GM12878 (cell line): ENCODE results near the gene SLC66A3. TPM values are rescaled to one million over a fixed set of nuclear protein-coding genes. Genes with fewer than 3 reads are reported as not detected.

ENCODE experiments used
- ATAC-seq: fragments of 200-7000 bp; cut with Tn5 transposase; 3 replicates; pipeline ENCODE4 v1.9.1; 2020; ENCODE audit warnings: mild to moderate bottlenecking, moderate library complexity
- BruUV-seq: library from RNA; stranded (reverse); fragments of 400-500 nt; replicated peaks from 2 replicates; lab custom pipeline; 2021; lab: Mats Ljungman, UMichigan
- CTCF ChIA-PET: fragments of 300-600 bp; sonication (Branson Sonifier 250); formaldehyde crosslinking; extraction: SDS; loops from one replicate; lab custom pipeline; 2021; ENCODE audit warnings: inconsistent platforms; lab: Yijun Ruan, JAX
- POLR2A ChIA-PET: fragments of 350-600 bp; formaldehyde crosslinking; extraction: SDS; loops from one replicate; lab custom pipeline; 2021; ENCODE audit warnings: inconsistent platforms; lab: Charles Lee
- RAD21 ChIA-PET: fragments of 300-600 bp; sonication (Branson Sonifier 250); formaldehyde crosslinking; loops from one replicate; lab custom pipeline; 2023; ENCODE audit warnings: antibody characterized with exemption; ENCODE audit not compliant: unreplicated experiment; lab: Charles Lee
- SMC1A ChIA-PET: fragments of 300-600 bp; sonication (Branson Sonifier 250); formaldehyde crosslinking; loops from one replicate; lab custom pipeline; 2023; ENCODE audit not compliant: unreplicated experiment, uncharacterized antibody; lab: Charles Lee
- DNase-seq: peaks from one replicate; pipeline ENCODE4 v3.0.0-alpha.2; 2011; ENCODE audit warnings: low read depth, low spot score
- FAIRE-seq: peaks from 3 replicates; lab custom pipeline; 2011; peaks lifted over from hg19 to GRCh38; lab: Jason Lieb, UNC
- H2AFZ ChIP-seq: 2 replicates; pipeline ENCODE4 v1.6.0; 2011; ENCODE audit warnings: low read depth, low read length, control low read depth; ENCODE audit not compliant: control insufficient read depth
- H3K27ac ChIP-seq: 2 replicates; pipeline ENCODE4 v1.5.1; 2011; ENCODE audit warnings: control low read depth; ENCODE audit not compliant: control insufficient read depth, insufficient read depth
- H3K27me3 ChIP-seq, 2 experiments: replicated peaks in 1 of 2; 2 replicates each; pipeline versions ENCODE4 v1.6.0 to v1.6.1; 2011; ENCODE audit warnings: low read length in 1 of 2; ENCODE audit not compliant: control insufficient read depth in 2 of 2, insufficient read depth in 2 of 2
- H3K36me3 ChIP-seq, 2 experiments: 2 replicates each; pipeline ENCODE4 v1.5.1; 2011; ENCODE audit warnings: low read length in 1 of 2; ENCODE audit not compliant: control insufficient read depth in 2 of 2, insufficient read depth in 2 of 2
- H3K4me1 ChIP-seq: 2 replicates; pipeline ENCODE4 v1.6.1; 2011; ENCODE audit warnings: mild to moderate bottlenecking, low read length, moderate library complexity, mixed read lengths; ENCODE audit not compliant: control insufficient read depth, insufficient read depth
- H3K4me2 ChIP-seq: 2 replicates; pipeline ENCODE4 v1.6.0; 2011; ENCODE audit warnings: control low read depth; ENCODE audit not compliant: control insufficient read depth, insufficient read depth
- H3K4me3 ChIP-seq: fragments of 200-600 bp; sonication (generic); 2 replicates; pipeline ENCODE4 v1.5.1; 2016
- H3K79me2 ChIP-seq: 2 replicates; pipeline ENCODE4 v1.6.0; 2011; ENCODE audit warnings: low read length; ENCODE audit not compliant: control insufficient read depth, insufficient read depth
- H3K9ac ChIP-seq: 2 replicates; pipeline ENCODE4 v1.8.0; 2011; ENCODE audit warnings: low read length, control low read depth, mixed read lengths; ENCODE audit not compliant: control insufficient read depth, insufficient read depth
- H3K9me3 ChIP-seq: replicated peaks from 3 replicates; pipeline ENCODE4 v1.5.1; 2011; ENCODE audit warnings: mild to moderate bottlenecking, low read length; ENCODE audit not compliant: control insufficient read depth, insufficient read depth
- H4K20me1 ChIP-seq: 2 replicates; pipeline ENCODE4 v1.6.0; 2011; ENCODE audit not compliant: control insufficient read depth, insufficient read depth
- BMI1 ChIP-seq: fragments of 450-650 bp; IDR thresholded peaks from 2 replicates; pipeline ENCODE4 v1.6.1; 2016; ENCODE audit warnings: mild to moderate bottlenecking, moderate library complexity, borderline replicate concordance
- CEBPB ChIP-seq, 2 experiments: fragments of 150-350 bp in 1 of 2; IDR thresholded peaks; 2 replicates each; pipeline ENCODE4 v1.6.1; 2012 to 2014; ENCODE audit warnings: low read depth in 2 of 2, low read length in 2 of 2, borderline replicate concordance in 1 of 2, inconsistent platforms in 1 of 2
- FOXK2 ChIP-seq: fragments of 450-650 bp; IDR thresholded peaks from 2 replicates; pipeline ENCODE4 v1.6.1; 2017; ENCODE audit warnings: mild to moderate bottlenecking, moderate library complexity
- MXI1 ChIP-seq: fragments of 150-350 bp; IDR thresholded peaks from 2 replicates; pipeline ENCODE4 v1.6.1; 2011; ENCODE audit warnings: low read depth, mild to moderate bottlenecking, inconsistent platforms, low read length, improper control_type of control experiment
- MYB ChIP-seq: fragments of 150-350 bp; IDR thresholded peaks from 2 replicates; pipeline ENCODE4 v1.6.1; 2014; ENCODE audit warnings: mild to moderate bottlenecking, low read depth, low read length, borderline replicate concordance
- PBX3 ChIP-seq: IDR thresholded peaks from 2 replicates; pipeline ENCODE4 v1.6.1; 2011; ENCODE audit warnings: mild to moderate bottlenecking, low read depth, low read length, moderate library complexity; ENCODE audit not compliant: insufficient replicate concordance
- POLR2A ChIP-seq: IDR thresholded peaks from 2 replicates; pipeline ENCODE4 v1.6.1; 2011; ENCODE audit warnings: low read depth, mild to moderate bottlenecking, low read length
- PRDM15 ChIP-seq: fragments of 450-650 bp; formaldehyde crosslinking; IDR thresholded peaks from 2 replicates; pipeline ENCODE4 v1.4.0; 2020; ENCODE audit warnings: mild to moderate bottlenecking, moderate library complexity
- SREBF1 ChIP-seq: IDR thresholded peaks from 2 replicates; pipeline ENCODE4 v1.6.1; 2012; ENCODE audit warnings: mild to moderate bottlenecking, low read length
- SUPT20H ChIP-seq: IDR thresholded peaks from 2 replicates; pipeline ENCODE4 v1.6.1; 2011; ENCODE audit warnings: low read depth, mild to moderate bottlenecking, low read length, moderate library complexity, borderline replicate concordance; ENCODE audit not compliant: control insufficient read depth
- WRNIP1 ChIP-seq: IDR thresholded peaks from 2 replicates; pipeline ENCODE4 v1.6.1; 2011; ENCODE audit warnings: low read depth, low read length, improper control_type of control experiment, borderline replicate concordance
- ZBED1 ChIP-seq: IDR thresholded peaks from 2 replicates; pipeline ENCODE4 v1.6.1; 2016; ENCODE audit warnings: borderline replicate concordance
- in situ Hi-C: fragments of 300-500 bp; cut with MboI; formaldehyde crosslinking; loops from 9 replicates; pipeline ENCODE4 v1.14.3; 2018; ENCODE audit warnings: mixed read lengths
- intact Hi-C: fragments of 100-400 bp; cut with micrococcal nuclease; formaldehyde crosslinking; loops from one replicate; pipeline ENCODE4 v1.14.2; 2022; ENCODE audit not compliant: unreplicated experiment
- polyA plus RNA-seq, 11 experiments: library from polyadenylated mRNA; depleted of rRNA in 4 of 11; unstranded in 6 of 11; stranded (reverse) in 5 of 11; fragments of >200 nt; fragmentation: Nextera tagmentation in 4 of 11; fragmentation: Illumina TruSeq in 1 of 11; extraction: Ambion mirVana in 4 of 11; extraction: Trizol in 1 of 11; gene quantifications; 1 replicate in 1 of 11; 2 replicates in 10 of 11; pipeline versions ENCODE4 v1.2.1 to v1.2.3, GENCODE V29; 2011 to 2016; ENCODE audit warnings: inconsistent platforms in 2 of 11, missing spikeins in 2 of 11, low read depth in 1 of 11
- total RNA-seq, 4 experiments: library from RNA; depleted of rRNA in 3 of 4; stranded (reverse); fragments of >200 nt in 3 of 4; fragmentation: Illumina TruSeq in 1 of 4; extraction: Trizol in 1 of 4; gene quantifications; 2 replicates each; pipeline versions ENCODE4 v1.2.1 to v1.2.3, GENCODE V29; 2013 to 2021

The SLC66A3 gene
- total and polyA plus RNA-seq, 10 of the 15 experiments (the other 5 are each of a cell fraction or from before 2014, with no cell fraction given) = 1.4 to 14.2 (median 6.4) TPM

- no peak overlapping the region for H3K9ac ChIP-seq
- no peaks in the 10 kb centered on the region for H3K79me2 ChIP-seq
- ChIA-PET SMC1A (interaction anchor here (0.7 to 1.3 kb wide), 3 partner anchors 9 to 15 kb away, joined by 3 to 5 read pairs (median 3); no protein-coding TSS in a partner anchor), RAD21 (interaction anchor here (0.7 to 1.4 kb wide), 3 partner anchors 10 to 114 kb away, joined by 3 read pairs; a partner anchor contains a TSS), CTCF (interaction anchor here (0.7 to 1.0 kb wide), 2 partner anchors 204 to 278 kb away, joined by 3 to 4 read pairs; no protein-coding TSS in a partner anchor), POLR2A (no interaction called here)
- no peak overlapping the region for H2AFZ ChIP-seq
- no peaks in the 10 kb centered on the region for H3K9me3 ChIP-seq
- no peak overlapping the region for H3K4me2 ChIP-seq
- H3K27me3 ChIP-seq = no peaks in the 10 kb centered on the region
- H3K4me1 ChIP-seq = no peaks in the 10 kb centered on the region
- H4K20me1 ChIP-seq = no peaks in the 10 kb centered on the region
- no peaks in the 10 kb centered on the region; a peak in 2 of 4 replicates for H3K36me3 ChIP-seq
- H3K27ac ChIP-seq = no peak overlapping the region
- intact Hi-C loops = no loop called here
- H3K4me3 ChIP-seq = no peak overlapping the region
- DNase-seq = no peak
- no peak for FAIRE-seq
- BruUV-seq = no TSS peak
- ATAC-seq = no peak
- in situ Hi-C loops = no loop called here
- TF ChIP-seq FOXK2 = no peak
- no peak for TF ChIP-seq SREBF1
Observed at GRCh38 chr2:11208083-11208482, 52.8 kb downstream of the SLC66A3 start.

GRCh38 chr2:11212645-11213044 is 57.4 kb downstream of the SLC66A3 start:
- Histone ChIP-seq H3K36me3 (peaks cover 0 to 11% of the 10 kb centered on the region in 2 experiments; a peak in 2 of 4 replicates), H3K4me2 (no peak overlapping the region), H4K20me1 (no peaks in the 10 kb centered on the region), H3K9me3 (no peaks in the 10 kb centered on the region), H3K4me1 (no peaks in the 10 kb centered on the region), H3K27me3 (no peaks in the 10 kb centered on the region), H3K79me2 (no peaks in the 10 kb centered on the region), H3K27ac (no peak overlapping the region), H2AFZ (no peak overlapping the region), H3K9ac (no peak overlapping the region), H3K4me3 (no peak overlapping the region)
- RAD21 ChIA-PET = no interaction called here
- POLR2A ChIA-PET = no interaction called here
- CTCF ChIA-PET = no interaction called here
- BruUV-seq = no TSS peak
- DNase-seq (no peak), FAIRE-seq (no peak), ATAC-seq (no peak)
- in situ Hi-C loops (no loop called here), intact Hi-C loops (no loop called here)
- SMC1A ChIA-PET = no interaction called here
- TF ChIP-seq WRNIP1 (no peak), SREBF1 (no peak), PRDM15 (CRISPR knock-in tag) (no peak), BMI1 (no peak), MYB (no peak), CEBPB (IDR thresholded peaks at IDR 0.05; ENCODE audit: borderline replicate concordance in 1 of 2, low read depth in 2 of 2, low read length in 2 of 2) (no peak), POLR2A (no peak), SUPT20H (no peak), ZBED1 (no peak), PBX3 (no peak), MXI1 (no peak)
